HT1080 (cell line): ENCODE measurements around the gene PCDH9. TPM values are rescaled to one million over a fixed set of nuclear protein-coding genes. Genes with fewer than 3 reads are reported as not detected.

Experiments used
- DNase-seq: peaks from one replicate; pipeline ENCODE4 v3.0.0-alpha.2; 2015; ENCODE audit warnings: low read depth
- total RNA-seq: library from RNA; depleted of rRNA; stranded (reverse); fragments of >200 nt; shearing (Covaris generic); gene quantifications from 2 replicates; pipeline ENCODE4 v1.2.3, GENCODE V29; 2014

PCDH9 gene
- total RNA-seq, 1 experiment from 2014 or later: 0.92 TPM

DNA sequence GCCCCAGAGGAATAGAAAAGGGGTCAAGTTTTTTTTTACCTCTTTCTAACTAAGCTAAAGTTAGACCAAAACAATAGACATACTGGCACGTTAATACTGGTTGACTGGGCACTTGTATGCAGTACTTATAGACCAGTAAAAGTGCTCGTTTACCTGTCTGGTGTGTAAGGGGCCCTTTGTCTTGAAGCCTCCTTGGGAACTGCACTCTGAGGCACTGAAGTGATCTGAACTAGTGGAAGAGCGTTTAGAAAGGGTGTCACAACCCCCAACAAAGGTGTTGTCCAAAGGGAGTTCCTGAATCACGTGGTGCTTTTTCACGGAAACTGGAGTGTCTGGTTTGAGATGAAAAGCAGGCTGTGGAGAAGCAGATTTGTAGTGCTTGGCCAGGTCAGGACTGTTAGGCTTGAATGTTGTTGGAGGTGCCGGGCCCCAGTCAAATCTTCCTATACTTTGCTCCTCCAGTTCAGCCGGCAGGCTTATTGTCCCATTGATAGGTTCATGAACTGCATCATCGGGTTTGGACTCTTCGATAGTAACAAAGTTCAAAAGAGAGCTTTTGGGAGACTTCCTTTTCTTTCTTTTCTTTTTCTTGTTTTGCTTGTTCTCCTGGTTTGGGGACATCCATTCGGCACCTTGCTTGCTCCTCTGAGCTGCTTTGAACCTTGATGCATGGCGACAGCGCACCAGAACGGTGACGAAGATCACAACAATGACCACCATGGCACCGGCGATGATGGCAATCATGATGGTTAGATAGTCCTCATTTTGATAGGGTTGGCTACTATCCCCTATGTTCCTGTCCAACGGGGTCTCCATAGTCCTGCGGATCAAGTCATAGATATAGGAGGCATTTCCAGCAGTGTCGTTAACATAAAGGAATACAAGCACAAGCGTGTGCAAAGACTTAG, 4.6 kb downstream of the PCDH9 start:
- DNase-seq: no peak

- peak; percentile 52 for DNase-seq
These were observed 5.8 kb downstream of the PCDH9 start for GRCh38 chr13:67224148-67224846.

GRCh38 chr13:67223742-67224141, 6.4 kb downstream of the PCDH9 start:
- no peak for DNase-seq

- no peak for DNase-seq
These were observed 7.1 kb downstream of the PCDH9 start for GRCh38 chr13:67223024-67223423.

DNA sequence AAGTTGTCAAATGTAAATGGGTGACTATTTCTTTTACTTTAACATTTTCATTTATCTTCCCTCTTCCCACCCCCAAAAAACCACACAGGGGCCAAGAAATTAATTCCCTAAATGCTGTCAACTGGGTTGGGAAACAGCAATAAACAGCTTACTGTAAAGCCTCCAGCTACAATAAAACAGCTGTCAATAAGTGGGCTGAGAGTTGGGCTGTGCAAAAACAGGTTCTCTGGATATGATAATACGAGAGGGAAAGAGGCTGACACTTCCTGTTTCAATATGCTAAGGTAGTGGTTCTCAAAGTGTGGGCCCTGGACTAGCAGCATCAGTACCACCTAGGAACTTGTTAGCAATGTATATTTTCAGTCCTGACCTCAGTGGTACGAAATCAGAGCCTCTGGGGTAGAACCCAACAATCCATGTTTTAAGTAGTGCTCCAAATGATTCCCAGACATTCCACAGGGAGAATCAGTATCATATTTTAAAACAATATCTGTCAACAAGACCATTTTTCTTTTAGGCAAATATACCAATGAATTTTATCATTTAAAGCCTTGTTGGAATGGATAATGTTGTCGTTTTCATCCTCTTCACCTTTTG, 8.4 kb downstream of the PCDH9 start:
- no peak for DNase-seq

DNA sequence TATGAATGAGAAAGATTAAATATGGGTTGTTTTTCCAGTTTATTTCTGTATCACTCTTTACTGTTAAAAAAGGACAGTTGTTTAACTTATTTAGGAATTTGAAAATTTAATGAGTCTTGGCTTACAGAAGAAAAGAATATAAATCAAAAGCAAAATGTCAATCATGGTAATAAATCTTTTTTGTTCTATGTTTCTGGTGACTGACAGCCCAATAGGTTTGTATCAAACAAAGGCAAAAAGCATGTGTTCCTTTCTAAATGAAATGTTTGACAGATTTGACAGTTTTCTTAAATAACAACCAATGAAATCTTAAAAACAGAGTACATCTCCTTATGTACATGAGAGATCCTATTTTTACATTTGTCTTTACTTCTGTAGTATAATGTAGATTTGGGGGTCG, 11.0 kb downstream of the PCDH9 start:
- DNase-seq: no peak

- DNase-seq: no peak
These were observed 12.3 kb downstream of the PCDH9 start for GRCh38 chr13:67217880-67218279.

GRCh38 chr13:67216864-67217263, 13.3 kb downstream of the PCDH9 start:
- DNase-seq: no peak

DNA sequence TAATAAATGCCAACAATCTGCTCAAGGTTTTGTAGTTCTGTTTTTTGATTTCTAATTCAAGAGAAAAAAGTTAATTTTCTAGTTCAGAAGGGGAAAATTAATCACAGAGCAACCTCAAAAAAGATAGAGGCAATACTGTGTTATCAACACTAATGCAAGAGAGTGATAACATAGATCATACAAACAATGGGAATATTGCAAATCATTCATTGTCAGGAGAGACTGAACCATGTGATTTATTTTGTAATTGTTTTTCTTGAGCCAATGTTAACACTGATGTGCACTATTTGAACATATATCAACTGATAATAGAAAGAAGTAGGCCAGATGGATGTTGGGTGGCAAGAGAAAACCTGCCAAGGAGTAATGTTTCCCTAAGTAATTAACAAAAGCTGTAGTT, 19.9 kb downstream of the PCDH9 start:
- no peak for DNase-seq

- no peak for DNase-seq
These were observed 21.6 kb downstream of the PCDH9 start for GRCh38 chr13:67208552-67208951.

DNA sequence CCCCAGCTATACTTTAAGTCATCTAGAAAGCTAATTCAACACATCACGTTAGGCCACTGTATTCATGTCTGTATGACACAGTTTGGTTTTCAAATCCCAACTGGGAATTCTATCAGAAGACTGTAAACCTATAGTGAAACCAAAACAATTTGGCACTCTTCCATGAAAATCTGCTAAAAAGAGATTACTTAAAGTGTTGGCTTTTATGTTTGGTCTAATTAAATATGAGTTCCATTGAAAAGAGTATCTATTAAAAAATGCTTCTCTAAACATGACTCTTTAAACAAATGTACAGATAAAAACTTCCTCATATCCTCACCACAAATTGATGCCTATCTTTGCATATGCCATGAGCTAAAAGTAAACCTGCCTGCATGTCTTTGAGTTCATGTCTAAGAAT, 25.4 kb downstream of the PCDH9 start:
- no peak for DNase-seq

DNA sequence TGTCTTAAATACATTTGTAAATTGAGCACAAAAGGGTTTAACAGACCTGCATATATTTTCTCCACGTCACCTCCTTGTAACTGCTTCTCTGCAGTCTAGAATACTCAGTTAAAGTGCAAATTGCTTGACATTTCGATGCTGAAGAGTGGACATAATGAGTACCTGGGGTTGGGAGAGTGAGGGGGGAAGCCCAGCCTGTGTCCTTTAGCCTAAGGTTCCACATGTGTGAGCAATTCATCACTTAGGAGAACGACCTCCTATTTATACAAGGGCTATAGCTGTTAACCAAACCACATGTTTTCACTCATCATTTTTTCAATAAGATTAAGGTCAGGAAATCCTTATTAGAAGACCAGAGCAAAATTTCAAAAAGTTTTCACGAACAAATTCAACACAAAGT, 29.5 kb downstream of the PCDH9 start:
- DNase-seq: no peak

GRCh38 chr13:67200183-67200582, 30.0 kb downstream of the PCDH9 start:
- DNase-seq: no peak

GRCh38 chr13:67197704-67198103, 32.4 kb downstream of the PCDH9 start:
- DNase-seq: no peak

DNA sequence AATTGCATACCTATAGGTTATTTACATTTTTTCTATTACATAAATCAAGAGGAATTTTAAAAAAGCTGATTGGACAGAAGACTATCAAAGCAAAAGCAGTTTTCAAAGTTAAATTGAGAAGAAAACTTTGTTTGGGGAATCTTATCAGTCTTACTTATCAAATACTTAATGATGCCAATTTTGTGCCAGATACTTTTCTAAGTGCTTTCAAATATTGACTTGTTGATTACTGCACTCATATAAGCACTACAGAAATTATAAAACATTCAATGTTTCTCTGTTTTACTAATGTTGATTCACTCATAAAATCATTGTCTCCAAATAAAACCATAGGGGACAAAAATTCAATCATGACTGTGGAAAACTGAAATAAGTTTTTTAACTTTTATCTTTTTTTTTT, 36.2 kb downstream of the PCDH9 start:
- no peak for DNase-seq

- no peak for DNase-seq
These were observed 37.4 kb downstream of the PCDH9 start for GRCh38 chr13:67192751-67193150.

- no peak for DNase-seq
These were observed 43.1 kb downstream of the PCDH9 start for GRCh38 chr13:67186995-67187569.

- DNase-seq: peak; percentile 13
These were observed 45.9 kb downstream of the PCDH9 start for GRCh38 chr13:67184247-67184646.

GRCh38 chr13:67183151-67183550, 47.0 kb downstream of the PCDH9 start:
- no peak for DNase-seq

DNA sequence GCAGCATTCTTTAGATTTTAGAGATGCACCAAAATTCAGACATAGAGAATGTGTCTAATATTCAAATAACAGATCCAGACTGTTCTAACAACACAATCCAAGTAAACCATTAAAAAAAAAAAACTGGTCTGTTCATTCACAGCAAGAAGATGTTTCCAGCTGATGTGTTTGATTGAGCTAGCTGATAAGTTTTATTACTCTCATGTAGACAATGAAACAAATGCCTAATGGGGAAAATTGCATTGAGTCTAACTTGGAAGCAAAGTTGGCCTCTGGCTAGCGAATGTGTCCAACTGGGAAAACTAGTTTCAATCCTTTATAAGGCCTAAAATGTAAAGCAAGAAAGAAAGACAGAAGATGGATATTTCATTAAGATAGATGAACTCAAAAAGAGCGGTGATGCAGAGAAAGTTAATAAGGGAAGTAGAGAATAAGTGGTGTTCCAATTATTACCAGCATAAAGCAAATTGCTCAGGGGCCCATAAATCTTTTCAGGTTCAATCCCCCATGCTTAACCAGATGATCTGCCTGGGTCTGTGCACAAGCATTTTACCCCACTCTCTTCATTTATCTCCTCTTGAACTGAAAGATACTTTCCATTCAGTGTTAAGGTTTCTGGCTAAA, 54.2 kb downstream of the PCDH9 start:
- no peak for DNase-seq

DNA sequence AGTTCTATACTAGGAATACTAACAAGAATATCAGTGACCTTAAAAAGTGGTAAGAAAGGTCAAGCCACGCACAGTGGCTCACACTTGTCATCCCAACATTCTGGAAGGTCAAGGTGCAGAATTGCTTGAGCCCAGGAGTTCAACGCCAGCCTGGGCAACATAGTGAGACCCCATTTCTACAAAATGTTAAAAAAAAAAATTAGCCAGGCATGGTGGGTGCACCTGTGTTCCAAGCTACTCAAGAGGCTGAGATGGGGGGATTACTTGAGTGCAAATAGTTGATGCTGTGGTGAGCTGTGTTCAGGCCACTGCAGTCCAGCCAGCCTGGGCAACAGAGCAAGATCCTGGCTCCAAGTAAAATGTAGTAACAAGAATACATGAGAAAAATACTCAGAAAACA, 61.8 kb downstream of the PCDH9 start:
- no peak for DNase-seq

DNA sequence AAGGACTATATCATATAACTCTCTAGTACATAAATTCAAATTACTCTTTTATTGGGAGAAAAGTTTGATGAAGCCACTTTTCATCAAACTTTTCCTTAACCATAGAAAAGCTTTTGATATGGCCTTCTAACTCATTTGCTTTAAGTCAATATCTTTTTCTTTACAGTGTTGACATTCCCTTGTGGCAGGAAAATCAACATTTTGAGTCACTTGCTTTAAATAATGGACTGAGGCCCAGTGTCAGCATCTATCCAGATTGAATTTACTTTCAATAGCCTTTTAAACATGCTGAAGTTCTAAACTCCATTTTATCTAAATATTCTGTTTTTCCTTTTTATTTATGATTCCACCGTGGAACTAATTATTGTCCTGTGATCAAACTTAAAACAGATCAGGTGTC, 62.7 kb downstream of the PCDH9 start:
- no peak for DNase-seq
